GM12872 (cell line): ENCODE results near the gene KLHL17.

Experiments
- CTCF ChIP-seq: IDR thresholded peaks from 3 replicates; pipeline ENCODE4 v1.5.1; 2011; ENCODE audit warnings: low read depth, mild to moderate bottlenecking, low read length, moderate library complexity; ENCODE audit not compliant: insufficient read depth

The KLHL17 gene

GRCh38 chr1:981491-981954, 21.1 kb downstream of the KLHL17 start:
- no peak for TF ChIP-seq CTCF

- no peak for TF ChIP-seq CTCF
These were observed 21.7 kb downstream of the KLHL17 start, which contains the start of gene PERM1 for GRCh38 chr1:981955-982558. Gene PERM1 (minus strand): TSS chr1:982093. CDS start chr1:981029, 1,064 bp downstream.

- no peak for TF ChIP-seq CTCF
These were observed 22.5 kb downstream of the KLHL17 start for GRCh38 chr1:982765-983436.

- TF ChIP-seq CTCF, result peak; percentile 86
These were observed 23.6 kb downstream of the KLHL17 start for GRCh38 chr1:983798-984475.

GRCh38 chr1:984476-984814, 24.1 kb downstream of the KLHL17 start:
- no peak for TF ChIP-seq CTCF

- TF ChIP-seq CTCF, result no peak
These were observed 24.7 kb downstream of the KLHL17 start for GRCh38 chr1:985126-985525.

- no peak for TF ChIP-seq CTCF
These were observed 31.5 kb downstream of the KLHL17 start for GRCh38 chr1:991895-992294.
